Parathyroid adenoma (tissue), 2 donors: ENCODE data around the gene COL5A2.

Experiments
- H2AFZ ChIP-seq: fragments of 300-600 bp; sonication (generic); one replicate; pipeline ENCODE4 v1.7.0; 2017; ENCODE audit warnings: antibody characterized with exemption, mild to moderate bottlenecking
- H3K27ac ChIP-seq: fragments of 300-600 bp; sonication (generic); one replicate; pipeline ENCODE4 v1.7.0; 2017
- H3K27me3 ChIP-seq: fragments of 300-600 bp; sonication (generic); one replicate; pipeline ENCODE4 v1.7.0; 2017; ENCODE audit warnings: low read length; ENCODE audit not compliant: control insufficient read depth, insufficient read depth
- H3K36me3 ChIP-seq: fragments of 300-600 bp; sonication (generic); one replicate; pipeline ENCODE4 v1.7.0; 2017; ENCODE audit warnings: low read length; ENCODE audit not compliant: control insufficient read depth, insufficient read depth
- H3K4me1 ChIP-seq: fragments of 300-600 bp; sonication (generic); one replicate; pipeline ENCODE4 v1.7.0; 2017; ENCODE audit warnings: control low read depth
- H3K4me2 ChIP-seq: fragments of 300-600 bp; sonication (generic); one replicate; pipeline ENCODE4 v1.7.0; 2017; ENCODE audit warnings: low read length
- H3K4me3 ChIP-seq: fragments of 300-600 bp; sonication (generic); one replicate; pipeline ENCODE4 v1.7.0; 2017; ENCODE audit warnings: low read depth, low read length
- H3K79me2 ChIP-seq: fragments of 300-600 bp; sonication (generic); one replicate; pipeline ENCODE4 v1.7.0; 2017; ENCODE audit warnings: control low read depth
- H3K9ac ChIP-seq: fragments of 300-600 bp; sonication (generic); one replicate; pipeline ENCODE4 v1.7.0; 2017; ENCODE audit warnings: mild to moderate bottlenecking
- H3K9me3 ChIP-seq: fragments of 300-600 bp; sonication (generic); one replicate; pipeline ENCODE4 v1.7.0; 2017; ENCODE audit warnings: low read length; ENCODE audit not compliant: control insufficient read depth
- CTCF ChIP-seq: fragments of 300-600 bp; sonication (generic); IDR thresholded peaks from one replicate; pipeline ENCODE4 v1.7.0; 2017; ENCODE audit warnings: antibody characterized with exemption, mild to moderate bottlenecking
- donor health status: primary hyperparathyroidism.

Gene COL5A2

GRCh38 chr2:189131991-189132390 is 47.6 kb downstream of the COL5A2 start:
- Histone ChIP-seq H2AFZ (no peak overlapping the region), H3K27ac (no peak overlapping the region), H3K4me1 (no peaks in the 10 kb centered on the region), H3K9ac (no peak overlapping the region), H3K4me2 (no peak overlapping the region), H3K36me3 (no peaks in the 10 kb centered on the region), H3K9me3 (no peaks in the 10 kb centered on the region), H3K27me3 (no peaks in the 10 kb centered on the region), H3K4me3 (no peak overlapping the region), H3K79me2 (no peaks in the 10 kb centered on the region)
- no peak for TF ChIP-seq CTCF

GRCh38 chr2:189129971-189130370 is 49.6 kb downstream of the COL5A2 start:
- TF ChIP-seq CTCF = no peak
- Histone ChIP-seq H3K4me2 (no peak overlapping the region), H3K9me3 (no peaks in the 10 kb centered on the region), H3K9ac (no peak overlapping the region), H3K36me3 (no peaks in the 10 kb centered on the region), H3K4me3 (no peak overlapping the region), H2AFZ (no peak overlapping the region), H3K79me2 (no peaks in the 10 kb centered on the region), H3K27ac (no peak overlapping the region), H3K4me1 (no peaks in the 10 kb centered on the region), H3K27me3 (no peaks in the 10 kb centered on the region)

- no peak overlapping the region for H3K9ac ChIP-seq
- H2AFZ ChIP-seq = no peak overlapping the region
- TF ChIP-seq CTCF = no peak
- H3K27me3 ChIP-seq = no peaks in the 10 kb centered on the region
- H3K4me2 ChIP-seq = no peak overlapping the region
- no peaks in the 10 kb centered on the region for H3K79me2 ChIP-seq
- no peak overlapping the region for H3K4me3 ChIP-seq
- H3K27ac ChIP-seq = no peak overlapping the region
- no peaks in the 10 kb centered on the region for H3K9me3 ChIP-seq
- no peaks in the 10 kb centered on the region for H3K4me1 ChIP-seq
- no peaks in the 10 kb centered on the region for H3K36me3 ChIP-seq
These were observed 50.6 kb downstream of the COL5A2 start for GRCh38 chr2:189128970-189129369.

GRCh38 chr2:189127756-189128155 is 51.8 kb downstream of the COL5A2 start:
- no peak for TF ChIP-seq CTCF
- Histone ChIP-seq H3K27ac (no peak overlapping the region), H3K27me3 (no peaks in the 10 kb centered on the region)

GRCh38 chr2:189125195-189125594 is 54.4 kb downstream of the COL5A2 start:
- Histone ChIP-seq H3K79me2 (no peaks in the 10 kb centered on the region), H3K4me2 (no peak overlapping the region), H3K4me3 (no peak overlapping the region), H3K9ac (no peak overlapping the region), H2AFZ (no peak overlapping the region), H3K9me3 (no peaks in the 10 kb centered on the region), H3K36me3 (no peaks in the 10 kb centered on the region), H3K4me1 (no peaks in the 10 kb centered on the region), H3K27ac (no peak overlapping the region), H3K27me3 (no peaks in the 10 kb centered on the region)
- TF ChIP-seq CTCF = no peak

More at GRCh38 chr2:189127756-189128155, 51.8 kb downstream of the COL5A2 start:
- Histone ChIP-seq H3K4me3 (no peak overlapping the region), H3K36me3 (no peaks in the 10 kb centered on the region), H3K79me2 (no peaks in the 10 kb centered on the region), H3K9ac (no peak overlapping the region), H3K4me2 (no peak overlapping the region), H3K9me3 (no peaks in the 10 kb centered on the region), H2AFZ (no peak overlapping the region), H3K4me1 (no peaks in the 10 kb centered on the region)
